Smooth muscle cell of the brain vasculature (primary cell): ENCODE measurements around the gene ADRM1.

Experiments
- DNase-seq: peaks from one replicate; pipeline ENCODE4 v3.0.0-alpha.2; 2012; ENCODE audit warnings: low read depth, low spot score

The ADRM1 gene

DNA sequence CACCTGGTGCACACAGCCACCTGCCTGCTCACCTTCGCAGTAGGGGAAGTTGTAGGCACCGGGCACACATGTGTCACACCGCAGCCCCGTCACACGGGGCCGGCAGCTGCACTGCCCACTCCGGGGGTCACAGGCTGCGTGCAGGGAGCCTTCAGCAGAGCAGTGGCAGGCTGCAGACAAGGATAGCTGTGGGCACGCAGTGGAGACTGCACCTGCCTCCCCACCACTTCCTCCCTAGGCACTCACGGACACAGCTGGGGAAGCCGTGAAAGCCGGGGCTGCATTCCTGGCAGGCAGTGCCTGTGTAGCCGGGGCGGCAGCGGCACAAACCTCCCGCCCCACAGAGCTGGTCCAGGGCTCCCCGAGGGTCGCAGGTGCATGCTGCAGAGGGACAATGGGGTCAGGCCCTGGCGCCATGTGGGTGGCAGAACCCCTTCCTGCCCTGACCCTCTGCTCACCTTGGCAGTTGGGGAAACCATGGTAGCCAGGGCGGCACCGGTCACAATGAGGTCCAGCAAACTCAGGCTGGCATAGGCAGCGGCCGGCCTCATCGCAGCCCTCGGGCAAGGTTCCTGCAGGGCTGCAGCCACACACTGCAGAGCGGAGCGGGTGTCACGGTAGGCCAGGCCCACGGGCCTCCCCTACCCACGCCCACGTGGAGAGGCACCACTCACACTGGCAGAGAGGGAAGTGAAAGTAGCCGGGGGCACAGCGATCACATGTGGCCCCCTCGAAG, 34.9 kb downstream of the ADRM1 start:
- no peak for DNase-seq

DNA sequence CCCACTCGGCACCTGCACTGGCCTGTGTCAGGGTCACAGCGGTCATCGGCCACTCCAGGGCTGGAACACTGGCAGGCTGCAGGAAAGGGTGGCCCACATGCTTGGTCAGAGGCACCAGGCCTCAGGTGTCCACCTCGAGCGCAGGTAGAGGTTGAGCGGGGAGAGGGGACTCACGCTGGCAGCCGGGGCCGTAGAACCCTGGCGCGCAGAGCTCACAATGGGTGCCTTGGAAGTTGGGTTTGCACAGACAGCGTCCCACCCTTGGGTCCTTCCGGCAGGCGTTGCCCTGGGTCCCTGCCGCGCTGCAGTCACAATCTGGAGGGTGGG, 35.5 kb downstream of the ADRM1 start:
- no peak for DNase-seq

GRCh38 chr20:62339647-62340062, 36.9 kb downstream of the ADRM1 start:
- no peak for DNase-seq

DNA sequence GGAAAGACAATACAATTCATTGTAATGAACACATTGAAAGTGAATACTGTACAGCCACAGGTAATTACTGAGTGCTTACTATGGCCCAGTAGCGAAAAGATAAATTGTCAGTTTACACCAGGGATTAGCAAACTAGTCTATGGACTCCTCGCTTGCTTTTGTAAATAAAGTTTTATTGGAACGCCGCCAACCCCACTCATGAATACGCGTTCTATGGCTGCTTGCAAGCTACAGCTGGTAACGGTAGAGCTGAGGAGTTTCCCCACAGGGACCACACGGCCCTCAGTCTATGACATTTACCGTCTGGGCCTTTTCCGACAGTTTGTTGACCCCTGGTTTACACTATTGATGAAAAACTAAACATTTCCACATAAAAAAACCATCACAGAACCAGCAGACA, 40.1 kb downstream of the ADRM1 start:
- DNase-seq = no peak

GRCh38 chr20:62344092-62344491, 41.3 kb downstream of the ADRM1 start:
- no peak for DNase-seq

- no peak for DNase-seq
Measured at GRCh38 chr20:62344782-62345181, 42.0 kb downstream of the ADRM1 start.

DNA sequence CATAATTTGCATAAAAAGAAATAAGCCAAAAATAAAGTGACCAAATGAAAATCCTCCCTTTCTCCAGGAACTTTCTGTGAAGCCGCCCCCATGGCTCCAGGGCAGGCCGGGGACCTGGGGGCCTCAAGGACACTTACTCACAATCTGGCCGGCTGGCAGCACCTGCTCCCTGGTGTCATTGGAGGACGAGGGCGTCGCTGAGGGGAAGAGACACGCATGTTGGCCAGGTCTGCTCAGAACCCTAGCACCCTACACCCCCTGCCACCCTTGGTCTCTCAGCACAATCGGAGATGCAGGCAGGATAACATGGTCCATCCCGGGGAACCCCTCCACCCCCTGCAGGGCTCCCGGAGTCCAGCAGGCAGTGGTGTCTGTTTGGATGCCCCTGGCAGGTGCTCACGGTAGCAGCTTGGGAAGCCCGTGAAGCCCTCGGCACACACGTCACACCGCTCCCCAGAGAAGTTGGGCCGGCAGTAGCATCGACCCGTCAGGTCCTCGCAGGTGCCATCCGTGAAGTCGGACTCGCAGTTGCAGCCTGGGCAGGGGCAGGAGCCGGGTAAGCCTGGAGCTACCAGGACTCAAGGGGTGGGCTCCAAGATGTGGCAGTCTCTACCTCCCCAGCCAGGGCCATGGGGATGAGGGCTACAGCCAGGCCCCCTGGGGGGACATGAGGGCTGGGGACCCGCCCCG, 43.0 kb downstream of the ADRM1 start:
- no peak for DNase-seq

- DNase-seq = no peak
Measured at GRCh38 chr20:62346398-62347150, 43.8 kb downstream of the ADRM1 start.

DNA sequence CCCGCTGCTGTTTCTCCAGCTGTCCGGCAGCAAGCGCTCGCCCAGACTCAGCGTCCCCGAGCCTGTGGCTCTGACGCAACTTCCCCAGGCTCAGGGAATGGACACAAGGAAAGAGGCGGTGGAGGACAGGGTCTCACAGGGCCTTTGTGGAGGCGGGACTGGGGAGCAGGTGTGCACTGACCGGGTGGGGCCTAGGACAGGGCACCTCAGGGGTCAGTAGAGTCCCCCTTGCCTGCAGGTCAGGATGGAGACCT, 44.3 kb downstream of the ADRM1 start:
- no peak for DNase-seq

- DNase-seq = no peak
Measured at GRCh38 chr20:62347445-62347844, 44.6 kb downstream of the ADRM1 start.

DNA sequence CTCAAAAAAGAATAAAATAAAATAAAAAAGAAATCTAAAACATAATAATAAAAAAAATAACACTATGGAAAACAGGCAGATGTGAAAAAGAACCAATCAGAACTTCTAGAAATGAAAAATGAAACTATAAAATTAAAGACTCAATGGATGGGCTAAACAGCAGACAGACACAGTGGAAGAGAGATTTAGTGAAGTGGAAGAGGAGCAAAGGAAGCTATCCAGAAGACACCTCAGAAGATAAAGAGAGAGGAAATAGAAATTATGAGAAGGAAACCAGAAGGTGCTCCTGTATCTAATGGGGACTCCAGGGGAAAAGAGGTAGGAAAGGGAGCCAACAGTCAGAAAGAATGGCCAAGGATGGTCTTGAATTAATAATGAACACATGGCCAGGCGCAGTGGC, 45.8 kb downstream of the ADRM1 start:
- no peak for DNase-seq

DNA sequence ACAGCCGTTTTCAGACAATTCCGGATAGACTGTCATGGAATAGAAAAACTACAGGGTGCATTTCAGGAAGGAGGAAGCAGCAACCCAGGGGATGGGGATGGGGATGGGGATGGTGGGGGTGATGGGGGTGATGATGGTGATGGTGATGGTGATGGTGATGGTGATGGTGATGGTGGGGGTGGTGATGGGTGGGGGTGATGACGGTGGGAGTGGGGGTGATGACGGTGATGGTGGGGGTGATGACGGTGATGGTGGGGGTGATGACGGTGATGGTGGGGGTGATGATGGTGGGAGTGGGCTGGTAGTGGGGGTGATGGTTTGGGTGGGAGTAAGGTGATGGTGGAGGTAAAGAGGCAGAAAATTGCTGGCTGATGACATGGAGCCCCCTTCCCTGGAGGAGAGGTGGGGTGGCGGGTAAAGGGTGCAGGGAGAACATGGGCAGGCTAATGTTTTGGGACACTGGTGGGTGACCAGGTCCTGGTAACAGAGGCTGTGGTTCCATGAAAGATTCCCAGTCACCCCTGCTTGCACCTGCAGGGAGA, 46.8 kb downstream of the ADRM1 start:
- DNase-seq = no peak

DNA sequence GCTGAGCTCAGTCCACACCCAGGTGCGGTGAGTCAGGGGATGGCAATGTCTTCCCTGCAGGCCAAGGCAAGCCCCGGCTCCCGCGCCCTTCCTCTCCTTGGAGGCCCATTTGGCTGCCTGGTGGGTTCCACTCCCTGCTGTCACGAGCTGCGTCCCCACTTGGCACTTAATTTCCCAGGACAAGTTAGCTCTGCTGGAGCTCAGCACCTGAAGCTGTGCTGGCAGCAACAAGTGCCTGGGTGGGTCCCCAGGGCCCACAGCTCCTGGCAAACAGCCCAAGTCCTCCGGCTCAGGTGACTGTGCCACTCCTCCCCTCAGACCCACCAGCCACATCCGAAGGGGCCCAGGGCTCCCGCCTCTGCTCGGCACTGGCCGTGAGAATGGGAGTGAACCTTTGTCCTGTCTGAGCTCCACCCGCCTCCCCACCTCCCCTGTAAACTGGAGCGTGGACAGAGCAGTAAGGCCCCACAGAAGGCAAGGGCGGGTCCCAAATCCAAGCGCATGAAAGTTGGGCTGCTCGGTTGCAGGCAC, 47.4 kb downstream of the ADRM1 start:
- DNase-seq = no peak

- DNase-seq = no peak
Measured at GRCh38 chr20:62350629-62351422, 48.0 kb downstream of the ADRM1 start.

- no peak for DNase-seq
Measured at GRCh38 chr20:62351469-62352401, 48.9 kb downstream of the ADRM1 start.

DNA sequence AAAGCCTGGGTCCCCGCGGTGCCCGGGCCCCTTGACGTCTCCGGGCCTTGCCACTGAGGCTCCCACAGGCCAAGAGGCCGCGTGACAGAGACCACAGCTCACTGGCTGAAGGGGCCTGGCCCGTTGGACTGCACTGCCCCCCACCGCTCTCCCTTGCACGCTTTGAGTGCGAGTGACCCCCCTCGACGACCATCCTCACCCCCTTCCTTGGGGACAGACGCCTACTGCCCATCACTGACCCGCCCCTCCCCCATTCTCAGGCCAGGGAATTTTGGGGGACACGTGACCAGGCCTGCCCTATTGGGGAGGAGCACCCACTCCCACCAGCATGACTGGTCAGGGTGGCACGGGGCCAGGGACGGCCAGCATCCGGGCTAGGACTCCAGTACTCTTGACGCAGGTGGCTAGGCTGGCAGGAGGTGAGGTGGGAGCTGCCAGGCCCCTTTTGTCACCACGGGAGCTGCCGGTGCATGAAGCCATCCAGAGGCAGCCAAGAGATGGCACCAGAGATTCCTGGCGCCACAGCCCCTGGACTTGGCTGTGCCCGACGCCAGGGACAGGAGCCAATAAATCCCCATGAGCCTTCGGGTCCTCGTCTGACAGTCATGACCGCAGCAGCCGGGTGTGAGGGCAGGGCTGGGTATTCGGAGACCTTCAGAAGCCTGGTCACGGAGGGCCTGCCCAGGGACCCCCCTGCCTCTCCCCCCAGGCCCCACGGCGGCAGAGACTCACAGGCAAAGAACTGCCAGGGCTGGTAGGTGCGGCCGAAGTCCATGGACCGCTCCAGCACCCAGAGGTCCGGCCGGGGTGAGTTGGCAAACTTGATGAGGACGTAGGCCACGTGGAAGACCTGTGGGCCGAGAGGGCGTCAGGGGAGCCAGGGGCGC, 49.8 kb downstream of the ADRM1 start:
- no peak for DNase-seq

DNA sequence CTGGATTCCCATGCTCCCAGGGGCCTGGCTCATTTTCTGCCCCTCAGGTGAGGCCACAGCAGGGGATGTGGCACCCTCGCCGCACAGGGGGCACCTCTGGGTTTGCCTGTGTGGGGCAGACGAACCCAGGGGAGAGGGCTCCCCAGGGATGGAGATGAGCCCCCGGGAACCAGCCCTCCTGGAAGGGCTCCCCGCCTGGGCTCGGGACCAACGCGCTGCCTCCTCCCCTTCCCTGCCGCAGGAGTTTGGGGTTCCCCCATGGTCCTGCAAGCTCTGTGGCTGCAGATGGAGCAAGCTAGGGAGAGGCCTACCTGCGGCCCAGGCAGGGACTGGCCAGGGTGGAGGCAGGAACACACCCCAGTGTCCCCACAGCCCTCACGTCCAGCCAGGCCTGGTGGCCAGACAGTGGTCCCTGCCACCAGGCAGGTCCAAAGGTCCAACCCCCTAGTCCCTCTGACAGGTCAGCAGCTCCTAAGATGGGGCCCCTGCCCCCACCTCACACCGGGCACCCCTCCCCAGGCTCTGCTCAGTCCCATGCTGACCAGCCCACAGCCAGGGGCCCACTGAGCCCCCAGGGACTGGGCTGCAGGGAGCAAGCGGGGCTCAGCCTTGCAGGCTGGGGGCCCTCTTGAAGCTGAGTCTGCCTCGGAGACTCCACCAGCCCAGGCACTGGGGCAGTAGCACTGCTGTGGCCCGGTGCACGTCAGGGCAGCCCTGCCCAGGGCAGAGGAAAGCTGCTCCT, 50.7 kb downstream of the ADRM1 start:
- DNase-seq = no peak

DNA sequence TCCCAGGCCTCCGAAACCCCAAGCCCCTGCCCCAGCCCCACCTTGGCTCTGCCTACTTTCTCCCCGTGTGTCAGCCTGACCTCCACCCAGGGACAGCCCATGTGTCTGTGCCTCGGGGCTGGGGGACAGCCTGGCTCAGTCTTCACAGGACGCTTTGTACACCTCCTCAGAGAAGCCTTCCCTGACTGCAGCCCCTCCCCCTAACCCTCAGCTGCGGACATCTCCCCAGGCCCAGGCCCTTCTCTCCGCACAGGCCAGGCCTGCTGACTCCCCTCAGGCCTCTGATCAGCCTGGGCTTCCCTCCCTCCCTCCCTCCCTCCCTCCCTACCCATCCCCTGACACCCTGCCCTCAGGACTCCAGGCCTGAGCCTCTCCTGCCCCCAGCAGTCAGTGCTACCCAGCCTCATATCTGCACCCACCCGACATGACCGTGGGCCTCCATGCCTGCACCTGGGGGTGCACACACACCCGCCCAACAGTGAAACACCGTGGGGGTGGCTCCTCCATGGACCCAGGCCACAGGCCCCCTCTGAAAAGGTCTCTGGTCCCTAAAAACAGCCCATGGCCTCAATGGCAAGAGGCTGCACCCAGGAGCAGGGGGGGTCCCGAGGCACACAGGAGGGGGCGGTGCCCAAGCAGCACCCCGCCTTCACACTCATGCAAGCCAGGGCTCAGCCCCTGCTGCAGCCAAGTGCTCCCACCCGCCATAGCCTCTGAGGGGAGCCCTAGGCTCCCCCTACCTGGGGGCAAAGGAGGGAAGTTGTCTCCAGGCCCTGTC, 51.4 kb downstream of the ADRM1 start:
- DNase-seq = no peak
